22Rv1 (cell line): Measurements from ENCODE around the gene TNS3.

ENCODE experiments used
- H3K27ac ChIP-seq: fragments of 450-650 bp; 2 replicates; pipeline ENCODE4 v1.5.1; 2017
- CTCF ChIP-seq: fragments of 450-650 bp; IDR thresholded peaks from 2 replicates; pipeline ENCODE4 v1.5.1; 2017; ENCODE audit warnings: mild to moderate bottlenecking
- ZFX ChIP-seq: fragments of 450-650 bp; IDR thresholded peaks from 2 replicates; pipeline ENCODE4 v1.6.1; 2017; ENCODE audit warnings: antibody characterized with exemption, borderline replicate concordance

The TNS3 gene

GRCh38 chr7:47386273-47386835 lies 195.6 kb downstream of the TNS3 start:
- no peak overlapping the region for H3K27ac ChIP-seq
- TF ChIP-seq ZFX (no peak), CTCF (no peak)

- TF ChIP-seq CTCF (no peak), ZFX (no peak)
These were observed 196.3 kb downstream of the TNS3 start for GRCh38 chr7:47385536-47386125.

GRCh38 chr7:47384755-47385535 lies 197.0 kb downstream of the TNS3 start:
- H3K27ac ChIP-seq, result no peak overlapping the region
- TF ChIP-seq ZFX (no peak), CTCF (no peak)

More at GRCh38 chr7:47385536-47386125, 196.3 kb downstream of the TNS3 start:
- no peak overlapping the region for H3K27ac ChIP-seq

GRCh38 chr7:47383696-47384445 lies 198.0 kb downstream of the TNS3 start:
- no peak for TF ChIP-seq CTCF
- TF ChIP-seq ZFX, result no peak

GRCh38 chr7:47383072-47383471 lies 198.8 kb downstream of the TNS3 start:
- TF ChIP-seq ZFX, result no peak
- no peak for TF ChIP-seq CTCF
- no peak overlapping the region for H3K27ac ChIP-seq

More at GRCh38 chr7:47383696-47384445, 198.0 kb downstream of the TNS3 start:
- H3K27ac ChIP-seq, result no peak overlapping the region

GRCh38 chr7:47382200-47382599 lies 199.7 kb downstream of the TNS3 start:
- H3K27ac ChIP-seq, result no peak overlapping the region
- no peak for TF ChIP-seq ZFX
- TF ChIP-seq CTCF, result no peak

- H3K27ac ChIP-seq, result peak overlapping the region; percentile 73
These were observed 200.8 kb downstream of the TNS3 start for GRCh38 chr7:47381134-47381495.

More at GRCh38 chr7:47381134-47381495, 200.8 kb downstream of the TNS3 start:
- TF ChIP-seq CTCF (no peak), ZFX (no peak)
